GM18526 (cell line): ENCODE results near the gene KLHL1.

Experiments
- POLR2A ChIP-seq: IDR thresholded peaks from 3 replicates; pipeline ENCODE4 v1.6.1; 2011; ENCODE audit not compliant: insufficient read length; ENCODE audit errors: extremely low read depth

KLHL1 gene

GRCh38 chr13:69948016-69948415, 160.2 kb downstream of the KLHL1 start:
- no peak for TF ChIP-seq POLR2A

GRCh38 chr13:69947582-69947981, 160.7 kb downstream of the KLHL1 start:
- no peak for TF ChIP-seq POLR2A

GRCh38 chr13:69946511-69946910, 161.7 kb downstream of the KLHL1 start:
- no peak for TF ChIP-seq POLR2A

DNA sequence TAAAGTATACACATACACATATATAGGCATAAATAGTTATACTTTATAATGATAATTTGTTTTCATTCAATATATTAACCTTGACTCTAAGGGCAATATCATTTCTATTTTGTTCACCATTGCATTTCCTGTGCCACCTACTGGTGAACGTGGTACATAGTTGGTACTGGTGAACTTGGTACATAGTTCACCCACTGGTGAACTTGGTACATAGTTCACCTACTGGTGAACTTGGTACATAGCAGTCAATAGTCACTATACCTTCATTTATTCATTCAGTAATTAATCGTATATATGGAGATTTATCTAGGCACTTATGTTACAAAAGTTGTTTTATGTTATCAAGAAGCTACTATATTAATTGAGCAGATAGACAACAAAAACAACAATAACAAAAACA, 173.2 kb downstream of the KLHL1 start:
- TF ChIP-seq POLR2A = no peak

- no peak for TF ChIP-seq POLR2A
Observed at GRCh38 chr13:69928262-69928661, 180.0 kb downstream of the KLHL1 start.

DNA sequence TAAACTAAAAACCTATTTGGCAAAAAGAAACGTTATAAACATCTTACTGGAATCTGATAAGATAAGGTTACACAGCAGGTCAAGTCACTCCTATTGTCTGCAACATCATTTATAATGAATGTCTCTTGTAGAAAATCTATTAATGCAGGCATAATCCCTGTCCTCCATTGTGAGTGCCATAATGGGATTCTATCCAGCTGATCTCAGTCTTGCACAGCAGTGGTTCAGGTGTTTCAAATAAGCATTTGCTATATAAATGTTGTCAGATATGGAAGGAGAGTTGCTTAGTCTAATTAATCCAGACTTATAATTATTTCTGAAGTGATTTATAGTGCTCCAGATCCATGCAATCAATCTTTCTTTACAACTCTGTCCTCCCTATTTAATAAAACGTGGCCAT, 187.1 kb downstream of the KLHL1 start:
- TF ChIP-seq POLR2A = no peak

DNA sequence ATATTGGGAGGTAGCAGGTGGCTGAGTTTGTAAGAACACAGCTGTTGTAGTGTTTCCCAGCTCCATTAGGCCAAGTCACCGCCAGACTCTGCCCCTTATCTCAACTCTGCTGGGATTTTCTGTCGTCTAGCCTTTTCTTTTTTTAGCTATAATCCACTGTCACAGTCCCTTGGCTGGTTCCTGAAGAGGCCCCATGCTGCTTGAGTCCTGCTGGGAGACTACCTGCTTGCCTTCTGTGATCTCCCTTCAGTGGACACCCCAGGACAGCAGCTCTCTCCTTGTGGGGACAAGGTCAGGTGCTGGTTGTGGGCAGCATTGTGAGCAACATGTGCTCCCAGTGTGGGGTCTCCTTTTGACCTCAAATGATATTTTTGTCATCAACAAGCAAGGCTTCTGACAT, 195.6 kb downstream of the KLHL1 start:
- TF ChIP-seq POLR2A = no peak

DNA sequence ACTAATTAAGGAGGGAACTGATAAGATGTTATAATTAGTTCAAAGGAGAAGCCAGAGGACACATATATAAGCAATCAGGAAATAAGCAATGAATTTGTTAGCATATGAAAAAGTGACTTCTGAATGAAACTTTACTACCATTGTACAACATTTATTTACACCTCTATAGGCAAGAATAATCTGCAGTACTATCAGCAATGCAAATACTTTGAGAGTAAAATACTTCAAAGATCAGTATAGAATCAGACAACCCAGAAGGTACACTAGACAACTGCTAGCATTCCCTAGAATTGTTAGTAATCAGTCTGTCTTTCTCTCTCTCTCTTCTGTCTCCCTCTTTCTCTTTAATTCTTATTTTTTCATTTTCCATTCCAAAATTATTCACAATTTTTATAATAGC, 197.5 kb downstream of the KLHL1 start:
- TF ChIP-seq POLR2A = no peak

GRCh38 chr13:69904784-69905183, 203.5 kb downstream of the KLHL1 start:
- TF ChIP-seq POLR2A = no peak

DNA sequence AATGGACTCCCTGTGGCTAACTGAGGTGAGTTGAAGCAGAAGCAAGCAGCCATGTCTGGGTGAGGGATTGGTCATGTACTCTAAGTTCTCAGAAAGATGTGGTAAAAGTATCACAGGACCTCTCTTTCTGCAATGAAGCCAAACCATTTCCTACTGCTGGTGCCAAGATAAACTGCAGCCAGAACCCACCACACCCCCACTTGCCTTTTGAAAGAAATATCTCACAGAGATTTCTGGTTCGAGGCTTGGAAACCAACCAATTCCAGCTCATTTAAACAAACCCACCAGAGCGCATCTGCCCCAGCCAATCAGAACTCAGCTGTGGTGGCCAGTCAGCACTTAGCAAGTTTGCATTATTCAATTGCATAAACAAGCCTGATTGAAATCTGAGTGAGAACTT, 205.2 kb downstream of the KLHL1 start:
- no peak for TF ChIP-seq POLR2A

- TF ChIP-seq POLR2A = no peak
Observed at GRCh38 chr13:69882451-69882850, 225.8 kb downstream of the KLHL1 start.

- no peak for TF ChIP-seq POLR2A
Observed at GRCh38 chr13:69879936-69880335, 228.3 kb downstream of the KLHL1 start.

DNA sequence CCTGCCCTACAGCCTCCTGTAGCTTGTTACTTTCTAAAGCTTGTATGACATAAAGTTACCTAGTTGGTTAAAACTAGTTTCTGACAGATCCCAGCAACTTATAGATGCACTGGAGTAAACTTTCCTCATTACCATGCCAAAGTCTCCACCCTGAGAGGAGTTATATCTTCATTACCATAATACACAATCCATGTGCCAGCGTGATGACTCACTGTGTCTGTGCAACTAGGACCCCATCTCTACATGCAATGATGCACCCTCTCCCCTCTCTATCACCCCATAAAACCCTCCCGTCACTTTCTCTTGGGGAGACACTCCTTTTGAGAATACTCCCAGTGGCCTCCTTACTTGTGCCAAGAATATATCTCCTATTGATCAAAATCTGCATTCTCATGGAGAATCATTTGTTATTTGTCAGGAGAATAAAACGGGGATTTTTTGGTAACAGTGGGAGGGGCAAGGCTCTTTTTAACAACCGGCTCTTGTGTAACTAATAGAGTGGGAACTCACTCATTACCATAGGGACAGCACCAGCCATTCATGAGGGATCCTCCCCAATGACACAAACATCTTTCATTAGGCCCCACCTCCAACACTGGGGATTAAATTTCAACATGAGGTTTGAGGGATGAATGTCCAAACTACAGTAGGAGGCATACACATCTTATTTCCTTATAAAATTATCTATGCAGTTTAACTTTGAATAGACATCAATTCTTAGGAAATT, 235.8 kb downstream of the KLHL1 start:
- no peak for TF ChIP-seq POLR2A

- TF ChIP-seq POLR2A = no peak
Observed at GRCh38 chr13:69866555-69866954, 241.7 kb downstream of the KLHL1 start.

DNA sequence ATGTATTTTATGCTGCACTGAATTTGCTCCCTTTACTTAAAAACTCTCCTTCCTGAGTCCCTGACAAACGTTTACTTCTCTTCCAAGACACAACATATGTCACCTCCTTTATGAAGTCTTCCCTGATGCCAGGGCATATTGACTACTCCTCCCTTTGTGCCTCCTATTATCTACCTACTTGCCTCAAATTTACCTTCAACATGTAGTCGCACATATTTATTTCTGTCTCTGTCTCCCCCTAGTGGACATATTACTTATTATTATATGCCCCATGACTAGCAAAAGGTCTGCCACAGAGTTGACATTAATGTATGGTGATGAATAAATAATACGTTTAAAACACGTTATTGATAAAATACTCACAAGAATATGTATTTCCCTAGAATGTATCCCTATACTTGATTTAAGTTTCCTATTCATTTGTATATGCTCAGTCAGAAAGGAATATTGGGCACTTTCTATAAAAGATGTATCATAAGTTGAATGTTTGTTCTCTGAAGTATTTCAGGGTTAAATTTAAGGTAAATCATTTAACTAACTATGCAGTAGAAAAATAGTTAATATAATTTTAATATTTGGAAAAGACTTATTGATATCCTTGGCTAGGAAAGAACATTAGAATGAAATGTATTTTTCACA, 250.9 kb downstream of the KLHL1 start:
- TF ChIP-seq POLR2A = no peak

DNA sequence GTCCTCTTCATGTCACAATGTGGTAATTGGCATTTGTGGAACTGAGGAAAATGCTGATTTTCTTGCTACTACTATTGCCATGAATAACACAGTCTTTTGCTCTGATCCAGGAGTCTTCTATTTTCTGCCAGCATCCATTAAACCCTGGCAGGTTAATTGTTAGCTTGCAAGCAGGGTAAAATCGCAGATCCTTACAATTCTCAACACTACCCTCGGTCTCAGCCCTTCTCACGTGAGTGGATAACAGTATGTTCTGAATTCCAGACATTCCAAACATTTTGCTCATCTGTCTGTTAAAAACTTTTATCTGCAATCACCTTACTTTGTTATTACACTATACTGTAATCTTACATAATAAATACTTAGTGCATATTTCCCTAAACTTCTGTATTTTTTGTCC, 251.9 kb downstream of the KLHL1 start:
- no peak for TF ChIP-seq POLR2A

GRCh38 chr13:69828527-69828926, 279.7 kb downstream of the KLHL1 start:
- no peak for TF ChIP-seq POLR2A
